Measurements from ENCODE around the gene ALG8.

Gene ALG8

DNA sequence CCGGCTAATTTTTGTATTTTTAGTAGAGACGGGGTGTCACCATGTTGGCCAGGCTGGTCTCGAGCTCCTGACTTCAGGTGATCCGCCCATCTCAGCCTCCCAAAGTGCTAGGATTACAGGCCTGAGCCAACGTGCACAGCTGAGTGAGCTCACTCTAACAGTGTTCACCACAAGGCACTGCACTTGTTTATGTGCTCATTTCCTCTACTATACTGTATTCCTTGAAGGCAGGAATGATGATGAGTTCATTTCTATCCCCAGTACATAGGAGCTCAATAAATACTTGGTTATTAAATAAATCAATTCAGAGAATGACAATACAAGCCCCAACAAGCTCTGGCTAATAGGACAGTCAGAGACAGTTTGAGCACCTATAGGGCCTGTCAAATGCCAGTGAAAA is 29.1 kb downstream of the ALG8 start:
- DNase-seq (ENCODE audit: low spot score): no peak
- in situ Hi-C loops (cut with MboI; ENCODE audit: low pct_unique_long_range_greater_than_20kb, low sequenced_read_pairs, unreplicated experiment): no loop called here
- TF ChIP-seq CTCF (IDR thresholded peaks at IDR 0.05; ENCODE audit: extremely low read depth, insufficient read depth, missing control alignments): no peak

DNA sequence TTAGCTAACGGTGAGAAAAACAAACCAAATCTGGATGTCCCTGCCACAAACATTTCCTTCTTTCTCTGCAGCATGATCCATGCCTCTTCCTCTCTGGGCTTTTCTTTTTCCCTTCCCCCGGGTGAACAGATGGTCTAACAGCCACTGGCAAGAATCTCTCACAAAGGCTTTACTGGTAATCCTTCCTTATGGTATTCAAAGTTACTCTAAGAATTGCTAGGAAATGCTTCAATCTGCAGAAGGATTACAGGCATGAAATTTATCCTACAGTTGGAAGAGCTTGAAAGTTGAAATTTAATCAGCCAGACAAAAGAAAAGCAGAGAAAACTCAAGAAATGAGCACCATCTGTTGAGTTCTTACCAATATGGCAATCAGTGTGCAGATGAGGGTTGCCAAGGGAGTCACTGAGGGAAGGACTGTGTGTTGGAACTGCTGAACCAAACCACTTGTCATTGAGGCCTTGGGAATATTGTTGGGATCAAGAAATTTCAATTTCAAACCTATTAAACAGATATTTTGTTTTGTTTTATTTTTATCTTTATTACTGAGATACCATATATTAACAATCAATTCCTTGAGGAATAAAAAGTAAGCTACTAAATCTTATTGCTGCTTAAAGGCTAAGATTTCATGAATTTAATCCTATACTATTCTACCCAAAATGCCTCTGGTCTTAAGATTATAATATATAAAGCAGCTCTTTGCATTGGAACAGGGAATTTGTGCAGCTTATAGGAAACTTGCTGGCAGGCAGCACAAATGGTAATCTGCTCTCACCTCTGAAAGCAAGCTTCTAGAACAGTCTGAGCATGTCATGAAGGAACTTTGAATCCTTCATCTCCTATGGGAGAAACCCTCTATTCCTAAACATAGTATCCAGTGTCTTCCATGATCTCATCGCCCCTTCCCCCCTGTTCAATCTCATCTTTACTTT is 30.1 kb downstream of the ALG8 start:
- no peak for DNase-seq (ENCODE audit: low spot score)
- in situ Hi-C loops (cut with MboI; ENCODE audit: low pct_unique_long_range_greater_than_20kb, low sequenced_read_pairs, unreplicated experiment): no loop called here
- TF ChIP-seq CTCF (IDR thresholded peaks at IDR 0.05; ENCODE audit: extremely low read depth, insufficient read depth, missing control alignments): no peak

GRCh38 chr11:78100676-78101472 is 38.6 kb downstream of the ALG8 start:
- DNase-seq (ENCODE audit: low spot score): no peak
- TF ChIP-seq CTCF (IDR thresholded peaks at IDR 0.05; ENCODE audit: extremely low read depth, insufficient read depth, missing control alignments): no peak
- in situ Hi-C loops (cut with MboI; ENCODE audit: low pct_unique_long_range_greater_than_20kb, low sequenced_read_pairs, unreplicated experiment): no loop called here

DNA sequence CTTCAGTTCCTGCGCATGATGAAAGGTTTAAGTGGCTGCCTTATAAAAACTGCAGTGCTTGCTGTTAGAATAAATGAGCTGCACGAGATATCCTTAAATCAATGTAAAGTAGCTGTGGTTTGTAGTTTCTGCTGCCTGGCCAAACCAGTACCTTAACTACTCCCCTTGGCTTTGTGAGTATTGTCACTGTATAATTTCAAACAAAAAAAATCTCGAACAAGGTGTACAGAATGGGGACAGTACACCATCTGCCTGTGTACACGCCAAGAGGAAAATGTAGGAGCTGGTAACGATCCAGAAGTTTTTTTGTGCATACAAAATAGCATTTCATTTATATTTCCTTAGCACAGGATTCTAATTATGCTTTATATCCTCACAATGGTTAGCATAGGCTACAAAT is 39.2 kb downstream of the ALG8 start:
- TF ChIP-seq CTCF (IDR thresholded peaks at IDR 0.05; ENCODE audit: extremely low read depth, insufficient read depth, missing control alignments): no peak
- DNase-seq (ENCODE audit: low spot score): no peak
- in situ Hi-C loops (cut with MboI; ENCODE audit: low pct_unique_long_range_greater_than_20kb, low sequenced_read_pairs, unreplicated experiment): no loop called here

GRCh38 chr11:78099666-78100065 is 39.8 kb downstream of the ALG8 start:
- no peak for DNase-seq (ENCODE audit: low spot score)
- no peak for TF ChIP-seq CTCF (IDR thresholded peaks at IDR 0.05; ENCODE audit: extremely low read depth, insufficient read depth, missing control alignments)
- in situ Hi-C loops (cut with MboI; ENCODE audit: low pct_unique_long_range_greater_than_20kb, low sequenced_read_pairs, unreplicated experiment): no loop called here

- TF ChIP-seq CTCF (IDR thresholded peaks at IDR 0.05; ENCODE audit: extremely low read depth, insufficient read depth, missing control alignments): no peak
- in situ Hi-C loops (cut with MboI; ENCODE audit: low pct_unique_long_range_greater_than_20kb, low sequenced_read_pairs, unreplicated experiment): no loop called here
- no peak for DNase-seq (ENCODE audit: low spot score)
Measured at GRCh38 chr11:78097666-78098385, 41.6 kb downstream of the ALG8 start.

Data from GM13977 (cell line).